ENCODE data around the gene SLC4A7.
"Not testable (repeated sequence)": the region's sequence is repeated elsewhere in the genome, so short reads cannot be mapped to it uniquely, and the experiment has no call there.

Gene SLC4A7

GRCh38 chr3:27487383-27487782 is 3.2 kb upstream of the SLC4A7 start:
- DNase-seq (ENCODE audit: low read depth) = no peak

- no peak for DNase-seq (ENCODE audit: low read depth)
Measured at GRCh38 chr3:27486336-27486735, 2.2 kb upstream of the SLC4A7 start.

- no peak for DNase-seq (ENCODE audit: low read depth)
Measured at GRCh38 chr3:27485866-27486265, 1.7 kb upstream of the SLC4A7 start.

- DNase-seq (ENCODE audit: low read depth) = peak; percentile 11
Measured at GRCh38 chr3:27483117-27484014, 818 bp downstream of the SLC4A7 start.

- no peak for DNase-seq (ENCODE audit: low read depth)
Measured at GRCh38 chr3:27479806-27480543, 4.2 kb downstream of the SLC4A7 start.

- no peak for DNase-seq (ENCODE audit: low read depth)
Measured at GRCh38 chr3:27471923-27472550, 12.1 kb downstream of the SLC4A7 start.

GRCh38 chr3:27468283-27468886 is 15.8 kb downstream of the SLC4A7 start:
- no peak for DNase-seq (ENCODE audit: low read depth)

GRCh38 chr3:27467545-27467944 is 16.6 kb downstream of the SLC4A7 start:
- DNase-seq (ENCODE audit: low read depth) = no peak

- no peak for DNase-seq (ENCODE audit: low read depth)
Measured at GRCh38 chr3:27464646-27465045, 19.5 kb downstream of the SLC4A7 start.

GRCh38 chr3:27462228-27462627 is 22.0 kb downstream of the SLC4A7 start:
- DNase-seq (ENCODE audit: low read depth) = no peak

GRCh38 chr3:27458929-27459328 is 25.3 kb downstream of the SLC4A7 start:
- DNase-seq (ENCODE audit: low read depth) = no peak

- DNase-seq (ENCODE audit: low read depth) = no peak
Measured at GRCh38 chr3:27456554-27456953, 27.6 kb downstream of the SLC4A7 start.

GRCh38 chr3:27454914-27455313 is 29.3 kb downstream of the SLC4A7 start:
- no peak for DNase-seq (ENCODE audit: low read depth)

GRCh38 chr3:27454461-27454860 is 29.7 kb downstream of the SLC4A7 start:
- DNase-seq (ENCODE audit: low read depth) = no peak

- DNase-seq (ENCODE audit: low read depth) = no peak
Measured at GRCh38 chr3:27452368-27453090, 31.7 kb downstream of the SLC4A7 start.

- DNase-seq (ENCODE audit: low read depth) = no peak
Measured at GRCh38 chr3:27451842-27452241, 32.3 kb downstream of the SLC4A7 start.

GRCh38 chr3:27451251-27451650 is 32.9 kb downstream of the SLC4A7 start:
- no peak for DNase-seq (ENCODE audit: low read depth)

- no peak for DNase-seq (ENCODE audit: low read depth)
Measured at GRCh38 chr3:27449530-27450150, 34.5 kb downstream of the SLC4A7 start.

- not testable (repeated sequence) for DNase-seq (ENCODE audit: low read depth)
Measured at GRCh38 chr3:27442995-27443394, 41.2 kb downstream of the SLC4A7 start.

- not testable (repeated sequence) for DNase-seq (ENCODE audit: low read depth)
Measured at GRCh38 chr3:27438352-27438751, 45.8 kb downstream of the SLC4A7 start.

- no peak for DNase-seq (ENCODE audit: low read depth)
Measured at GRCh38 chr3:27431116-27431515, 53.1 kb downstream of the SLC4A7 start.

All from activated T-cell treated with anti-CD3 and anti-CD28 coated beads for 1 hour (primary cell).